Midbrain (tissue), 1 donor: ENCODE data around the gene SMTNL2.
A peak's percentile ranks its signal among the peaks of the same experiment; 100 is the strongest.
"Not testable (repeated sequence)": the region's sequence is repeated elsewhere in the genome, so short reads cannot be mapped to it uniquely, and the experiment has no call there.

Experiments used
- DNase-seq: peaks from one replicate; lab custom pipeline; 2025; lab: John Stamatoyannopoulos, UW

The SMTNL2 gene

GRCh38 chr17:4602041-4602440 lies 17.7 kb downstream of the SMTNL2 start:
- no peak for DNase-seq

GRCh38 chr17:4604111-4604644 lies 19.8 kb downstream of the SMTNL2 start:
- no peak for DNase-seq

- not testable (repeated sequence) for DNase-seq
Measured at GRCh38 chr17:4604736-4605135, 20.4 kb downstream of the SMTNL2 start.

GRCh38 chr17:4605826-4606225 lies 21.5 kb downstream of the SMTNL2 start:
- no peak for DNase-seq

GRCh38 chr17:4607261-4607741 lies 23.0 kb downstream of the SMTNL2 start:
- no peak for DNase-seq

GRCh38 chr17:4607773-4608187 lies 23.5 kb downstream of the SMTNL2 start:
- DNase-seq = peak; percentile 33

GRCh38 chr17:4609761-4610160 lies 25.4 kb downstream of the SMTNL2 start:
- no peak for DNase-seq

GRCh38 chr17:4610162-4610561 lies 25.8 kb downstream of the SMTNL2 start:
- DNase-seq = no peak

GRCh38 chr17:4610656-4611055 lies 26.3 kb downstream of the SMTNL2 start:
- no peak for DNase-seq

- no peak for DNase-seq
Measured at GRCh38 chr17:4616476-4616875, 32.1 kb downstream of the SMTNL2 start.

- DNase-seq = no peak
Measured at GRCh38 chr17:4617090-4617489, 32.8 kb downstream of the SMTNL2 start.

- DNase-seq = no peak
Measured at GRCh38 chr17:4617590-4618351, 33.4 kb downstream of the SMTNL2 start.

GRCh38 chr17:4620531-4621101 lies 36.3 kb downstream of the SMTNL2 start:
- DNase-seq = no peak

- no peak for DNase-seq
Measured at GRCh38 chr17:4622375-4622774, 38.0 kb downstream of the SMTNL2 start.

- DNase-seq = no peak
Measured at GRCh38 chr17:4623249-4623648, 38.9 kb downstream of the SMTNL2 start.

GRCh38 chr17:4624451-4624911 lies 40.2 kb downstream of the SMTNL2 start:
- DNase-seq = not testable (repeated sequence)

GRCh38 chr17:4625181-4625617 lies 40.9 kb downstream of the SMTNL2 start:
- no peak for DNase-seq

- DNase-seq = no peak
Measured at GRCh38 chr17:4626734-4627256, 42.5 kb downstream of the SMTNL2 start.

GRCh38 chr17:4631431-4631830 lies 47.1 kb downstream of the SMTNL2 start:
- no peak for DNase-seq

- no peak for DNase-seq
Measured at GRCh38 chr17:4631836-4632580, 47.7 kb downstream of the SMTNL2 start.

- no peak for DNase-seq
Measured at GRCh38 chr17:4632581-4632920, 48.2 kb downstream of the SMTNL2 start.

GRCh38 chr17:4633643-4634042 lies 49.3 kb downstream of the SMTNL2 start:
- no peak for DNase-seq
